ENCODE data around the gene ZIC5. TPM values are rescaled to one million over a fixed set of nuclear protein-coding genes. Genes with fewer than 3 reads are reported as not detected.
"Not testable (repeated sequence)": the region's sequence is repeated elsewhere in the genome, so short reads cannot be mapped to it uniquely, and the experiment has no call there.

The ZIC5 gene
- polyA plus RNA-seq, 1 donor from 2014 or later: 0.94 TPM

GRCh38 chr13:99948411-99948810 lies 23.2 kb downstream of the ZIC5 start:
- H3F3A ChIP-seq (ENCODE audit: insufficient read depth, low read length, poor library complexity, severe bottlenecking): no peaks in the 10 kb centered on the region
- no peak overlapping the region for H2AFZ ChIP-seq (ENCODE audit: low read depth, low read length)
- no peaks in the 10 kb centered on the region for H3K79me2 ChIP-seq (replicated peaks; ENCODE audit: insufficient read depth, low read length)
- H3K9ac ChIP-seq (ENCODE audit: low read length): no peak overlapping the region
- peaks cover 6% of the 10 kb centered on the region for H3K27me3 ChIP-seq (ENCODE audit: insufficient read depth, low read depth, low read length)
- H3K27ac ChIP-seq (ENCODE audit: low read length): no peak overlapping the region
- H3K9me3 ChIP-seq (ENCODE audit: low read length): no peaks in the 10 kb centered on the region
- no peaks in the 10 kb centered on the region for H3K9me2 ChIP-seq (ENCODE audit: insufficient read depth, low read length)
- H3K4me3 ChIP-seq (ENCODE audit: low read length): no peak overlapping the region
- H3K36me3 ChIP-seq (ENCODE audit: insufficient read depth, low read length): no peaks in the 10 kb centered on the region
- H4K20me1 ChIP-seq (ENCODE audit: insufficient read depth): no peaks in the 10 kb centered on the region
- TF ChIP-seq REST (IDR thresholded peaks at IDR 0.05; ENCODE audit: borderline replicate concordance) (no peak), EZH2 (IDR thresholded peaks at IDR 0.05; ENCODE audit: borderline replicate concordance, insufficient read depth, low read length, poor library complexity, severe bottlenecking) (no peak), RAD21 (conservative IDR thresholded peaks at IDR 0.05) (no peak), EP300 (conservative IDR thresholded peaks at IDR 0.05; ENCODE audit: poor library complexity, severe bottlenecking) (no peak), TAF1 (IDR thresholded peaks at IDR 0.05; ENCODE audit: low read depth) (no peak), SMC3 (conservative IDR thresholded peaks at IDR 0.05; ENCODE audit: poor library complexity) (no peak), CTCF (IDR thresholded peaks at IDR 0.05; ENCODE audit: poor library complexity, severe bottlenecking) (no peak), MXI1 (conservative IDR thresholded peaks at IDR 0.05; ENCODE audit: poor library complexity, severe bottlenecking) (no peak), POLR2AphosphoS5 (IDR thresholded peaks at IDR 0.05) (no peak)
- H3K4me2 ChIP-seq (ENCODE audit: low read length): no peak overlapping the region

GRCh38 chr13:99947666-99948065 lies 23.9 kb downstream of the ZIC5 start:
- H2AFZ ChIP-seq (ENCODE audit: low read depth, low read length): no peak overlapping the region
- no peaks in the 10 kb centered on the region for H3K36me3 ChIP-seq (ENCODE audit: insufficient read depth, low read length)
- no peaks in the 10 kb centered on the region for H3F3A ChIP-seq (ENCODE audit: insufficient read depth, low read length, poor library complexity, severe bottlenecking)
- H3K27ac ChIP-seq (ENCODE audit: low read length): no peak overlapping the region
- H3K9me2 ChIP-seq (ENCODE audit: insufficient read depth, low read length): no peaks in the 10 kb centered on the region
- no peaks in the 10 kb centered on the region for H4K20me1 ChIP-seq (ENCODE audit: insufficient read depth)
- no peaks in the 10 kb centered on the region for H3K9me3 ChIP-seq (ENCODE audit: low read length)
- no peak overlapping the region for H3K4me2 ChIP-seq (ENCODE audit: low read length)
- no peaks in the 10 kb centered on the region for H3K27me3 ChIP-seq (ENCODE audit: insufficient read depth, low read depth, low read length)
- no peak overlapping the region for H3K4me3 ChIP-seq (ENCODE audit: low read length)
- no peak overlapping the region for H3K9ac ChIP-seq (ENCODE audit: low read length)
- TF ChIP-seq SMC3 (conservative IDR thresholded peaks at IDR 0.05; ENCODE audit: poor library complexity): no peak
- TF ChIP-seq TAF1 (IDR thresholded peaks at IDR 0.05; ENCODE audit: low read depth): no peak
- TF ChIP-seq REST (IDR thresholded peaks at IDR 0.05; ENCODE audit: borderline replicate concordance): no peak
- TF ChIP-seq RAD21 (conservative IDR thresholded peaks at IDR 0.05): no peak
- TF ChIP-seq EZH2 (IDR thresholded peaks at IDR 0.05; ENCODE audit: borderline replicate concordance, insufficient read depth, low read length, poor library complexity, severe bottlenecking): no peak
- no peak for TF ChIP-seq POLR2AphosphoS5 (IDR thresholded peaks at IDR 0.05)
- TF ChIP-seq MXI1 (conservative IDR thresholded peaks at IDR 0.05; ENCODE audit: poor library complexity, severe bottlenecking): no peak
- no peak for TF ChIP-seq EP300 (conservative IDR thresholded peaks at IDR 0.05; ENCODE audit: poor library complexity, severe bottlenecking)
- TF ChIP-seq CTCF (IDR thresholded peaks at IDR 0.05; ENCODE audit: poor library complexity, severe bottlenecking): no peak
- H3K79me2 ChIP-seq (replicated peaks; ENCODE audit: insufficient read depth, low read length): no peaks in the 10 kb centered on the region

GRCh38 chr13:99945515-99945914 lies 26.1 kb downstream of the ZIC5 start:
- not testable (repeated sequence) for H3K9ac ChIP-seq (ENCODE audit: low read length); H3K4me3 ChIP-seq (ENCODE audit: low read length); H3K27ac ChIP-seq (ENCODE audit: low read length); H3F3A ChIP-seq (ENCODE audit: insufficient read depth, low read length, poor library complexity, severe bottlenecking); H3K9me3 ChIP-seq (ENCODE audit: low read length); H3K4me2 ChIP-seq (ENCODE audit: low read length); H3K27me3 ChIP-seq (ENCODE audit: insufficient read depth, low read depth, low read length); H2AFZ ChIP-seq (ENCODE audit: low read depth, low read length); H3K9me2 ChIP-seq (ENCODE audit: insufficient read depth, low read length); H3K79me2 ChIP-seq (replicated peaks; ENCODE audit: insufficient read depth, low read length); H3K36me3 ChIP-seq (ENCODE audit: insufficient read depth, low read length); H4K20me1 ChIP-seq (ENCODE audit: insufficient read depth)

Measured in neural cell (in vitro differentiated cells).